Amniotic stem cell (primary cell): ENCODE results near the gene GPR42.
"Not testable (repeated sequence)": the region's sequence is repeated elsewhere in the genome, so short reads cannot be mapped to it uniquely, and the experiment has no call there.

Experiments used
- DNase-seq: peaks from one replicate; lab custom pipeline; 2025; lab: John Stamatoyannopoulos, UW

GPR42 gene

DNA sequence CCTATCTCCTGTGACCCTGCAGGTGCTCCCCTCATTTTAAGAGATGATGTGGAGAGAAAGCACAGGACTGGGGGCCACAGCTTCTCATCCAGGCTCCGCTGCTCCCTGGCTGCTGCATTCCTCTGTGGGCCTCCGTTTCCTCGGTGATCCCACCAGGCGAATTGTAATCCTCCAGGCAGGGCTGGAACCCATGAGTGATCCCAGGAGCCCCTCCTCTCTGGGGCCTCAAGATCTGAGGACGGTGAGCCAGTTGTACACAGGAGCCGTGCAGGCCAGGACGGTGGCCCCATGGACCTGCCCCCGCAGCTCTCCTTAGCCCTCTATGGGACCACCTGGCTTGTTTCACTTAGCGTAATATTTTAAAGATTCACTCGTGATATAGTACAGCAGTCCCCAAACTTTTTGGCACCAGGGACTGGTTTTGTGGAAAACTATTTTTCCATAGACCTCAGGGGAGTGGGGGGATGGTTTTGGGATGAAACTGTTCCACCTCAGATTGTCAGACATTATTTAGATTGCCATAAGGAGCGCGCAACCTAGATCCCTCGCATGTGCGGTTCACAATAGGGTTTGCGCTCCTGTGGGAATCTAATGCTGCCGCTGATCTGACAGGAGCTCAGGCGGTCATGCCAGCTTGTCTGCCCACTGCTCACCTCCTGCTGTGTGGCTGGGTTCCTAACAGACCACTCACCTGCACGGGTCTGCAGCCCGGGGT is 7.0 kb upstream of the GPR42 start:
- no peak for DNase-seq

DNA sequence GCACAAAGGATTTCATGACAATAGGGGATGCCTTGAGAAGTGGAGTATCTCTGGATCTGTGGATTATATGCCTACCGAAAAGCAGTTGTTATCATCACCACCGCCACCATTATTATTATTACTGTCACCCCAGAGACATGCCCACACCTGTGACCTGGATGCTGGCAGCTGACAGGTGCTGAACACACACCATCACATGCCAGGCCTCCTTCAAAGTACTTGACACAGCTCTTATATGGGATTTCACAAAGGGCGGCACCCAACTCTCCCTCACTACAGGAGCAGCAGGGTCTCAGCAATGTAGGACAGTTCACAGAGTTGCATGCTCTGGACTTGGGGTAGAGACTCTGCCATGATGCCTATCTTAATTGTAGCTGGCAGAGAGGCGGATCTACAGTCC is 5.6 kb upstream of the GPR42 start:
- no peak for DNase-seq

DNA sequence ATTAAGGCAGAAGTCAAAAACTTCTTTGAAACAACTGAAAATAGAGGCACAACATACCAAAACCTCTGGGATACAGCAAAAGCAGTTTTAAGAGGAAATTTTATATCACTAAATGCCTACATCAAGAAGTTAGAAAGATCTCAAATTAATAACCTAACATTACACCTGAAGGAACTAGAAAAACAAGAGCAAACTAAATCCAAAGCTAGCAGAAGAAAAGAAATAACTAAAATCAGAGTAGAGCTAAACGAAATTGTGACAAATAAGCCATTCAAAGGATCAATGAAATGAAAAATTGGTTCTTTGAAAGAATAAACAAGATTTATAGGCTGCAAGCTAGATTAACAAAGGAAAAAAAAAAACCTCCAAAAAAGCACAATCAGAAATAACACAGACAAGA is 2.5 kb upstream of the GPR42 start:
- no peak for DNase-seq

DNA sequence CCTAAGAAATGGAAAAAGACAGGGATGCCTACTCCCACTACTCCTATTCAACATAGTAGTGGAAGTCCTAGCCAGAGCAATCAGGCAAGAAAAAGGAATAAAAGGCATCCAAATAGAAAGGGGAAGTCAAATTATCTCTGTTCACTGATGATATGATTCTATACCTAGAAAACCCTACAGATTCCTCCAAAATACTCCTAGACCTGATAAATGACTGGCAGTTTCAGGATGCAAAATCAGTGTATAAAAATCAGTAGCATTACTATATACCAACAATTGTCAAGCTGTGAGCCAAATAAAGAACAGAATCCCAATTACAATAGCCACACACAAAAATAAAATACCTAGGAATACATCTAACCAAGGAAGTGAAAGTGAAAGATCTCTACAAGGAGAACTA is 1.3 kb upstream of the GPR42 start:
- DNase-seq = no peak

DNA sequence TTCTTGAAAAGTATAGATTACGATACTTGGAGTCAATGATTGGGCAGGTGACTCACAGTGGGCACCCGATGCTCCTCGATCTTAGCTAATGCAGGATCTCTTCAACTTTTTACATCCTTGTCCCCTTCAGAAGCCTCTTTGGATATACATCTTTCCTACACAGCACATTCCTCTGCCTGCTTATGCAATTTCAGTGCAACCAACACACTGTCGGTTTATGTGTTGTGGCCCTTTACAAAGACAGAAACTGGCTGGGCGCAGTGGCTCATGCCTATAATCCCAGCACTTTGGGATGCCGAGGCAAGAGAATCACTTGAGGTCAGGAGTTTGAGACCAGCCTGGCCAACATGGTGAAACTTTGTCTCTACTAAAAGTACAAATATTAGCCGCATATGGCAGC is 2.6 kb downstream of the GPR42 start:
- DNase-seq = no peak

DNA sequence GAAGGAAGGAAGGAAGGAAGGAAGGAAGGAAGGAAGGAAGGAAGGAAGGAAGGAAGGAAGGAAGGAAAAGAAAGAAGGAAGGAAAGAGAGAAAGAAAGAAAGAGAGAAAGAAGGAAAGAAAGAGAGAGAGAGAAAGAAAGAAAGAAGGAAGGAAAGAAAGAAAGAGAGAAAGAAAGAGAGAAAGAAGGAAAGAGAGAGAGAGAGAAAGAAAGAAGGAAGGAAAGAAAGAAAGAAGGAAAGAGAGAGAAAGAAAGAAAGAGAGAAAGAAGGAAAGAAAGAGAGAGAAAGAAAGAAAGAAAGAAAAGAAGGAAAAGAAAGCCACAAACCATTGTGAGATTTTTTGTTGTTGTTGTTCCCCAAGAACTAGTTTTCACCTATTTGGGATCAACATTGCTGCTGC is 3.2 kb downstream of the GPR42 start:
- DNase-seq = not testable (repeated sequence)

DNA sequence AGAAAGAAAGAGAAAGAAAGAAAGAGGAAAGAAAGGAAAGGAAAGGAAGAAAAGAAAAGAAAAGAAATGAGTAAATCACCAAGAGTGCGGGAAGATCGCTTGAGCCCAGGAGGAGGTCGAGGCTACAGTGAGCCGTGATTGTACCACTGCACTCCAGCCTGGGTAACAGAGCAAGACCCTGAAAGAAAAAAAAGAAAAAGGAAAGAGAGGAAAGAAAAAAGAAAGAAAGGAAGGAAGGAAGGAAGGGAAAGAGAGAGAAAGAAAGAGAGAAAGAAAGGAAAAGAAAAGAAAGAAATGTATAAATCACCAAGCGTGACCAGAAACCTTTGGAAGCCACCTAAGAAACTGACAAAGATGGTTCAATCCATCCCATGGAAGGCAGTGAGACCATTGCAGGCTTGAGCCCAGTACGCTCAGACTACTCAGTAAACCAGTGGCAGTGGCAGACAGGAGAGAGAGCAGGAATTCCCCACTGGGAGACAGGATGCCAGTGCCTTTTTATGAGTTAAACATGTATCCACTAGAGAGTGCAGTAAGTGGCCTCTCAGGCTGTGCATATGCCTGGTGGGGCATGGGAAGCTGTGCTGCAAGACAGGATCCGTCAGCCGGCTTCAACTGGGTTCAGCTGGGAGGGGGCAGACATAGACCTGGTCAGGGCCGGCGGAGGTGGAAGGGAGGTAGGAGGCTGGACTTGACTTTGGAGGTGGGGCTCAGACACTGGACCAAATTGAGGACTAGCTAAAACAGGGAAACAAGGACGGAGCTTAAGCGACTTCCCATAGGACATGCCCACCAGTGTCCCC is 4.8 kb downstream of the GPR42 start:
- no peak for DNase-seq

DNA sequence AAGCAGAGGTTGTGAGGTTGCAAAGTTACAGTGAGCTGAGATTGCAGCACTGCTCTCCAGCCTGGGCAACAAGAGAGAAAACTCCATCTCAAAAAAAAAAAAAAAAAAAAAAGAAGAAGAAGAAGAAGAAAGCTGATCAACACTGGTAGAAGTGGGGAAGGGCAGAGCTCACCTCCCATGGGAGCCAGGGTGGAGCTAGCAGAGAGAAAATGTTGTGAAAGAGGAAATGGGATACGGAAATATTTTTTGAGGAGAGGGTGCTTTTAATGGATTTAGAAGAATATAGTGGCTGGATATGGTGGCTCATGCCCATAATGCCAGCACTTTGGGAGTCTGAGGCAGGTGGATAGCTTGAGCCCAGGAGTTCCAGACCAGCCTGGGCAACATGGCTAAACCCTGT is 6.8 kb downstream of the GPR42 start:
- DNase-seq = no peak

DNA sequence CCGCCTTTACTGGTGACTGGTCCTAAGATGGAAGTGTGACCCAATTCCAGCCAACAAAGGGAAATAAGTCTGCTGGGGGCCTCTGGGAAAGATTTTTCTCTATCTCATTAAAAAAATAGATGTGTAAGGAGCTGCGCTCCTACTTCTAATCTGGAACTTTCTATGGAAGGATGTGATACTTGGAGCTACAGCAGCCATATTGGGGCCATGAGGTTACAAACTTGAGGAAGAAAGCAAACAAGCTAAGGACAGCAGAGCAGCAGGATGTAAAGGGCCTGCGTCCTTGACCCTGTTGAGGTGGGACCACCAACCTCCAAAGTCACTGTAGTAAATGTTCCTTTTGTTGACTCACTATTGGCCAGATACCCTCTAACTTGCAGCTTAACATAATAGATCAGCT is 7.5 kb downstream of the GPR42 start:
- DNase-seq = no peak

DNA sequence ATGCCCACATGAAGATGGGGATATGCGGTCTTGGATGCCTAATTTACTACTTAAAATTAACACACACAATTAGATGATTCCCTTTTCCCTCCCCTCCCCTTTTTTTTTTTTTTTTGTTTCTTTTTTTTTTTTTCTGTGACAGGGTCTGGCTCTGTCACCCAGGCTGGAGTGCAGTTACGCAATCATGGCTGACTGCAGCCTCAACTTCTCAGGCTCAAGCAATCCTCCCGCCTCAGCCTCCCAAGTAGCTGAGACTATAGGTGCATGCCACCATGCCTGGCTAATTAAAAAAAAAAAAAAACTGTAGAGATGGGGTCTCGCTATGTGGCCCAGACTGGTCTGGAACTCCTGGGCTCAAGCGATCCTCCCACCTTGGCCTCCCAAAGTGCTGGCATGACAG is 8.7 kb downstream of the GPR42 start:
- DNase-seq = not testable (repeated sequence)

DNA sequence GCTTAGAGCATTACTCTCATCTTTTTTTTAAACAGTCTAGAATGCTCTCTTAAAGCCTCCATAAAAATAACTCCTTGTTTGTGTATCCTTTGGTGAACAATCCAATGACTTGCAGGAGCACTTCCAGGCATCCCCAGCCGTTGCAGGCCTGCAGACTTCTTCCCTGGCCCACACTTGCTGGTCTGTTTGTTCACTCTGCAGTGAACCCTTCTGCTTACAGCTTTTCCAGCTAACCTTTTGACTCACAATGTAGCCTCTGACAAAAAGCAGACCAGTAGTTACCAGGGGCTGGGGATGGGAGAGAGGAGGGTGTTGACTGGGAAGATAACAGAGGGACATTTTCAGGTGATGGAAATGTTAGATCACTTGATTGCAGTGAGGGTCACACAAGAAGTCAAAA is 9.1 kb downstream of the GPR42 start:
- DNase-seq = no peak

DNA sequence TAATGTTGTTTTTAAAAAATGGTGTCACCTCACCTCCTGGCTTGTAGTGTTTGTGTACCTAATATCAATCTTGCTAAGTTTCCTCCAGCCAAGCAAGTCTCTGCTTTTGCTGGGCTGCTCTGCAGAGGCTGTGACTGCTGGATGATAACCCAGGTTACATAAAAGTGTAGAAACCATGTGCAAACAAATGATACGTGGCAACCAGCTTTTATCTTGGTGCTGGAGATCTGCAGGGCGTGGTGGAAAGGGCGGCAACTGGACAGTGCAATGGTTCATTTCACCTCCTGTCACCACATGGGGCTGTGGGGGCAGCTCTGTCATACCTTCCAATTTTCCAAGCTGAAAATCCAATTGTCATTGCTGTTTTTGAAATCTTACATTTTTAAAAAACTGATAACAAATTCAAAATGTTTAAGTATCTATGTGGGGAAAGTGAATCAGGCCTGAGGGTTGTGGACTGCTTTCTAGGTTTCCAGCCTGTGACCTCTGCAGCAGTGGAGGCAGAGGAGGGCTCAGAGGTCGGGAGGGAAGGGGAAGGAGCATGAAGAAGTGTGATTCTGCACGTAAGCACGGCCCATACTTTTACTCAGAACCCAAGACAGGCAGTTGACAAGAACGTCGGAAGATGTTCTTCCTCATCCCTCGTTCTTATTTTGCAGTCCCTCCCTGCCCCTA is 9.7 kb downstream of the GPR42 start:
- DNase-seq = no peak

DNA sequence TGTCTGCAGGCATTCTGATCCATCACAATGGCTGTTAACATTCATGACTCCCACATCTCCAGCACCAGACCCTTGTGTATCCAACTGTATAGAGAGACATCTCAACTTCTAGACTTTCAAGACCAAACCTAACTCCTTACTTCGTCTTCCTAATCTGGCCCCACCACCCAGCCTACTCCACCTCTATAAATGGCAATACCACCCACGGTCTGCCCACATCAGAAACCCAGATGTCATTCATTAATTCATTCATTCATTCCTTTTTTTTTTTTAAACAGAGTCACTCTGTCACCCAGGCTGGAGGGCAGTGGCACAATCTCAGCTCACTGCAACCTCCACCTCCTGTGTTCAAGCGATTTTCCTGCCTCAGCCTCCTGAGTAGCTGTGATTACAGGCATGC is 10.4 kb downstream of the GPR42 start:
- DNase-seq = no peak

DNA sequence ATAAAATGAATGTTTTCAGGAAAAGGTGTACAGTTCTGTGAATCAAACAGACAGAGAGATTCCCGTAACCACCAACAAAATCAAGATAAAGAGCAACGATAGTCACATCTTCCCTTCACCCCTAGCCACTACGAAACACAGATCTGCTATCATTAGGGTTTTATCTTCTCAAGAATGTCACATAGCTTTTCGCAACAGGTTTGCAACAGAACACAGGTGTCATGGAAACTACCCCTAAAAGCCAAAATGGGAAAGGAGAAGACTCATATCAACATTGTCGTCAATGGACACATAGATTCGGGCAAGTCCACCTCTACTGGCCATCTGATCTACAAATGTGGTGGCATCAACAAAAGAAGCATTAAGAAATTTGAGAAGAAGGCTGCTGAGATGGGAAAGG is 11.1 kb downstream of the GPR42 start:
- no peak for DNase-seq

DNA sequence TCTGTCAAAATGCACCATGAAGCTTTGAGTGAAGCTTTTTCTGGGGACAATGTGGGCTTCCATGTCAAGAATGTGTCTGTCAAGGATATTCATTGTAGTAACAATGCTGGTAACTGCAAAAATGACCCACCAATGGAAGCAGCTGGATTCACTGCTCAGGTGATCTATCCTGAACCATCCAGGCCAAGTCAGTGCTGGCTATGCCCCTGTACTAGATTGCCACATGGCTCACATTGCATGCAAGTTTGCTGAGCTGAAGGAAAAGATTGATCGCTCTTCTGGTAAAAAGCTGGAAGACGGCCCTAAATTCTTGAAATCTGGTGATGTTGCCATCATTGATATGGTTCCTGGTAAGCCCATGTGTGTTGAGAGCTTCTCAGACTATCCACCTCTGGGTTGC is 12.7 kb downstream of the GPR42 start:
- DNase-seq = no peak

DNA sequence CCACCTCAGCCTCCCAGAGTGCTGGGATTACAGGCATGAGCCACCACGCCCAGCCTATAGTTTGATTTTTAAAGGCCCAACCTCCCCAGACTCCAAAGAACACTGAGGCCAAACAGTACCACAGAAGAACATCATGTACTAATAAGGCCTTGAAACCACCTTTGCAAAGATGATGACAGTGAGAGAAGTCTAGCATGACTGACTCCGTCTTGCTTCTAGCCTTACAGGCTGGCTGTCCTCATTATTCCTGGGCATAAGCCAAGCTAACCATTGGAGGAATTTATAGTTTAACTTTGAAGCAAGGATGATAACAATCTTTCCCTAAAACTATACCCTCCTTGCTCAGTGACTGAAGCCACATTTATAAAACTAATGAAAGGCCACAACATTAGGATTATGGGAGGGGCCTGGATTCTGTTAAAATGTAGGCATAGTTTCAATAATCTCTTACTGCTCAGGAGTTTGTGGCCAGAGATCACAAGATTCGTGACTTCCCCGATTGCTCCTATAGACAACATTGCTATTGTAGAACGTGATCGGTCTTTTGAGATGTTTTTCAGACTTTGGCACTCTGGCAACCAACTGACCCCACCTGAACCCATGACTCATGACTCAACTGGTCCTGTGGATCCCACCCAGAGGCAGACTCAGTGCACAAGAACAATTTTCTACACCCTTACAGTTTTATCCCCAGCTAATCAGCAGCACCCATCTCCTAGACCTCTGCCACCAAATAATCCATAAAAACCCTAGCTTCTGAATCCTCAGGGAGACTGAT is 17.6 kb downstream of the GPR42 start:
- DNase-seq = no peak

DNA sequence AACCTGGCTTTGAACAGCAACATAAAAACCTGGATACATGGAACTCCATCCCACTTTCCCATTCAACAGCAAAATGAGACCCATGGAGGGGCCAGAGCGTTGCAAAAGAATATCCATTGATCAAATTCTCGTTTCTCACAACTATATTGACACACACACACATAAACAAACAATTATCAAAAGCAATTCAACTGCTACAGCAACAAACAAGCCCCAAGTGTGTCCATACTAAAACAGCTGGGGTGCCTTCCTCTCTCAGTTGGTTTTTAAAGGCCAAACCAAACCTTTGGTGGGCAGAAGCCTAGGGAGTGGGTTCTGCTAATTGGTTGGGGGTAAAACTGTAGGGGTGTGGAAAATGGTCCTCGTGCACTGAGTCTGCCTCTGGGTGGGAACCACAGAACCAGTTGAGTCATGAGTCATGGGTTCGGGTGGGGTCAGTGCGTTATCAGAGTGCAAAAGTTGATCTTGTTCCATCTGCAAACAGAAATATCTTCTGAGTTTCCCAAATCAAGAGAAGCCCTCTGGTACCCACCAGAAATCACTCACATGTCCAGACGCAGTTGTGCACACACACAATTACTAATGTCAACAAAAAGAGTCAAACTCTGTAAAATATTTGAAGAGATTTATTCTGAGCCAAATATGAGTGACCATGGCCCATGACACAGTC is 18.5 kb downstream of the GPR42 start:
- DNase-seq = no peak

DNA sequence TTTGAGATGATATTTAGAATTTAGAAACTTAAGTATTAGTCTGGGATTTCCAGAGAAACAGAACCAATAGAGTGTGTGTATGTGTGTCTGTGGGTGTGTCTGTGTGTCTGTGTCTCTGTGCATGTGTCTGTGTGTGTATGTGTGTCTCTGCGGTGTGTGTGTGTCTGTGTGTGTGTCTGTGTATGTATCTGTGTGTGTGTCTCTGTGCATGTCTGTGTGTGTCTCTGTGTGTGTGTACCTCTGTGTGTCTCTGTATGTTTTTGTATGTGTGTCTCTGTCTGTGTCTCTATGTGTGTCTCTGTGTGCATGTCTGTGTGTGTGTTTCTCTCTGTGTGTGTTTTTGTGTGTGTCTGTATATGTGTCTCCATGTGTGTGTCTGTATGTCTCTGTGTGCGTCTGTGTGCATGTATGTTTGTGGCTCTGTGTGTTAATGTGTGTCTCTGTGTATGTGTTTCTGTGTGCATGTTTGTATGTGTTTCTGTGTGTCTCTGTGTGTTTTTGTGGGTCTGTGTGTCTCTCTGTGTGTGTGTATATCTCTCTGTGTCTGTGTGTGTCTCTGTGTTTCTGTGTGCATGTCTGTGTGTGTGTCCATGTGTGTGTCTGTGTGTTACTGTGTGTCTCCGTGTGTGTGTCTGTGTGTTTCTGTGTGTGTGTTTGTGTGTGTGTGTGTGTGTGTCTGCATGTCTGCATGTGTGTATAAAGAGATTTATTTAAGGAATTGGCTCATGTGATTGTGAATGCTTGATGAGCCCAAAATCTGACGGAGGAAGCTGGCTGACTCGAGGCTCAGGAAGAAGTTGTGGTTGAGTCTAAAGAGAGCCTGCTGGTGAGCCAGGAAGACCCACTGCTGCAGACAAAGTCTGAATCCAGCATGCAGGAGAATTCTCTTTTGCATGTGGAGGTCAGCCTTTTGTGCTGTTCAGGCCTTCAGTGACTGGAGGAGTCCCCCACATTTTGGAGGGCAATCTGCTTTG is 22.2 kb downstream of the GPR42 start:
- no peak for DNase-seq

DNA sequence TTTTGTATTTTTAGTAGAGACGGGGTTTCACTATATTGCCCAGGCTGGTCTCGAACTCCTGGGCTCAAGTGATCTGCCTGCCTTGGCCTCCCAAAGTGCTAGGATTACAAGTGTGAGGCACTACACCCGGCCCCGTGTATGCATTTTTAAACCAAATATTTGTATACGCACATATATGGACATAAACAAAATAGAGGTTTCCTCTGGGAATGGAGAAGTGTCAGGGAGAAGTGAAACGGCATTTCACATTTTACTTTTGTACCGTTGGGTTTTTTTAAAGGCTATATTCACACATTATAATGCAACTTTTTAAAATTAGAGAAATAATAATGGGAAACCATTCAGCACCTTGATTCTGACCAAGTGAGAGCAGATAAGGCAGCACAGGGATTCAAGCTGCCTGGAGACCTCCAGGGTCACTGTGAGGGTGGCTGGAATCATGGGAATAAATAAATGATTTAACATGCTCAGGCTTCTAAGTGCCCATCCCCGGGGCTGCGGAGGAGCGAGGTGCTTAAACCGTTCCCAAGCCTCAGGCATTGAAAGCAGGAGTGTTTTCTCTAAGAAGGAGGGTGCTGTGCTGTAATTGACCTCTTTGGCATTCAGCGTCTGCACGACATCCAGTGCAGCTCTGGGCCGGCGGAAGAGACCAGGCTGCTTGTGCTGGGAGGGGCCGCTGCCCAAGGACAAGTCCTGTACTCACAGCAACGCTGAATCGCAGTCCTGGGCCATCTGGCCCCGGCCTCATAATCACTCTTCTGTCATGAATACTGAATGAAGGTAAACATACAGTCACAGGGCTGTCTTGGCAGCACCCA is 24.7 kb downstream of the GPR42 start:
- no peak for DNase-seq
